SU-DHL-6 (cell line): ENCODE measurements around the gene PDK4.

Source experiments
- H2AFZ ChIP-seq: fragments of 200-600 bp; sonication (generic); 2 replicates; pipeline ENCODE4 v1.6.1; 2014; ENCODE audit warnings: low read depth, mild to moderate bottlenecking, moderate library complexity, mixed read lengths, antibody characterized with exemption, low read length; ENCODE audit not compliant: severe bottlenecking
- H3F3A ChIP-seq: fragments of 200-600 bp; shearing (Covaris generic); 2 replicates; pipeline ENCODE4 v1.6.0; 2016; ENCODE audit warnings: antibody characterized with exemption, mild to moderate bottlenecking; ENCODE audit not compliant: insufficient read depth
- H3K27ac ChIP-seq: fragments of 200-600 bp; sonication (generic); 2 replicates; pipeline ENCODE4 v1.5.1; 2016; ENCODE audit warnings: low read depth, mild to moderate bottlenecking, low read length, moderate library complexity, mixed read lengths
- H3K27me3 ChIP-seq: fragments of 200-600 bp; sonication (generic), shearing (Covaris generic); 2 replicates; pipeline ENCODE4 v1.6.0; 2014; ENCODE audit warnings: mild to moderate bottlenecking, low read length
- H3K36me3 ChIP-seq: fragments of 200-600 bp; sonication (generic); 2 replicates; pipeline ENCODE4 v1.6.1; 2014; ENCODE audit warnings: mild to moderate bottlenecking, low read length, mixed read lengths
- H3K4me2 ChIP-seq: fragments of 300-600, 200-600 bp; shearing (Covaris generic), sonication (generic); 2 replicates; pipeline ENCODE4 v1.6.0; 2014; ENCODE audit warnings: low read length, low read depth, mild to moderate bottlenecking; ENCODE audit not compliant: poor library complexity, severe bottlenecking
- H3K4me3 ChIP-seq: fragments of 200-600 bp; sonication (generic); 2 replicates; pipeline ENCODE4 v1.5.1; 2014; ENCODE audit warnings: antibody characterized with exemption, low read length, mild to moderate bottlenecking, mixed read lengths; ENCODE audit not compliant: insufficient read depth, poor library complexity, severe bottlenecking
- H3K79me2 ChIP-seq: fragments of 200-600 bp; sonication (generic); 2 replicates; pipeline ENCODE4 v1.6.1; 2014; ENCODE audit warnings: mild to moderate bottlenecking, low read length, moderate library complexity; ENCODE audit not compliant: insufficient read depth
- H3K9ac ChIP-seq: fragments of 200-600 bp; sonication (generic); 2 replicates; pipeline ENCODE4 v1.7.0; 2014; ENCODE audit warnings: mild to moderate bottlenecking, low read length
- H3K9me2 ChIP-seq: fragments of 200-600 bp; sonication (generic); replicated peaks from 2 replicates; pipeline ENCODE4 v1.6.1; 2014; ENCODE audit warnings: low read length; ENCODE audit not compliant: insufficient read depth
- H3K9me3 ChIP-seq: fragments of 200-600 bp; sonication (generic); 2 replicates; pipeline ENCODE4 v1.6.1; 2014; ENCODE audit warnings: low read length, mixed read lengths; ENCODE audit not compliant: insufficient read depth
- H4K20me1 ChIP-seq: fragments of 200-600 bp; sonication (generic); 2 replicates; pipeline ENCODE4 v1.6.1; 2014; ENCODE audit warnings: low read depth, mild to moderate bottlenecking, antibody characterized with exemption, low read length, moderate library complexity, mixed read lengths
- CTCF ChIP-seq: fragments of 200-600 bp; sonication (generic); IDR thresholded peaks from one replicate; pipeline ENCODE4 v1.5.1; 2017; ENCODE audit warnings: antibody characterized with exemption, mild to moderate bottlenecking, low read length, moderate library complexity; ENCODE audit not compliant: insufficient read depth, poor library complexity, severe bottlenecking
- EZH2phosphoT487 ChIP-seq: fragments of 200-600 bp; sonication (generic), shearing (Covaris generic); conservative IDR thresholded peaks from 2 replicates; pipeline ENCODE4 v1.6.1; 2018; ENCODE audit warnings: mild to moderate bottlenecking, antibody characterized with exemption, low read length, moderate library complexity, mixed read lengths

The PDK4 gene

GRCh38 chr7:95596198-95597063, at the start of gene PDK4:
Gene PDK4, minus strand, starts transcription at chr7:95596516. Its CDS starts 223 bp downstream, at chr7:95596293.
- no peak within 1 kb of the TSS for H3K27ac ChIP-seq
- no peak within 1 kb of the TSS for H3K9ac ChIP-seq
- H3K9me3 ChIP-seq = no peaks in the 10 kb centered on the region
- H3K36me3 ChIP-seq = no peaks in the 10 kb centered on the region
- no peaks in the 10 kb centered on the region for H3K79me2 ChIP-seq
- TF ChIP-seq CTCF (no peak), EZH2phosphoT487 (no peak)
- no peaks in the 10 kb centered on the region for H3K9me2 ChIP-seq
- no peaks in the 10 kb centered on the region for H4K20me1 ChIP-seq
- H2AFZ ChIP-seq = no peak within 1 kb of the TSS
- no peaks in the 10 kb centered on the region for H3F3A ChIP-seq
- no peaks in the 10 kb centered on the region for H3K27me3 ChIP-seq
- no peak within 1 kb of the TSS for H3K4me2 ChIP-seq
- H3K4me3 ChIP-seq = no peak within 1 kb of the TSS

GRCh38 chr7:95642173-95642572, 45.9 kb upstream of the PDK4 start:
- Histone ChIP-seq H3F3A (no peaks in the 10 kb centered on the region), H3K4me2 (no peak overlapping the region), H2AFZ (no peak overlapping the region), H4K20me1 (no peaks in the 10 kb centered on the region; the same call in 1 of the 2 replicates), H3K4me3 (no peak overlapping the region), H3K79me2 (no peaks in the 10 kb centered on the region), H3K9me3 (no peaks in the 10 kb centered on the region), H3K36me3 (no peaks in the 10 kb centered on the region), H3K27me3 (no peaks in the 10 kb centered on the region), H3K9me2 (no peaks in the 10 kb centered on the region), H3K9ac (no peak overlapping the region), H3K27ac (no peak overlapping the region)
- TF ChIP-seq EZH2phosphoT487 = no peak
- TF ChIP-seq CTCF = no peak

- Histone ChIP-seq H3K27me3 (no peaks in the 10 kb centered on the region), H3K9me2 (no peaks in the 10 kb centered on the region), H3K9ac (no peak overlapping the region), H3F3A (no peaks in the 10 kb centered on the region), H3K4me3 (no peak overlapping the region), H3K4me2 (no peak overlapping the region), H2AFZ (no peak overlapping the region), H3K27ac (no peak overlapping the region), H3K79me2 (no peaks in the 10 kb centered on the region), H4K20me1 (no peaks in the 10 kb centered on the region), H3K36me3 (no peaks in the 10 kb centered on the region), H3K9me3 (no peaks in the 10 kb centered on the region)
- no peak for TF ChIP-seq CTCF
- no peak for TF ChIP-seq EZH2phosphoT487
Measured at GRCh38 chr7:95636140-95636940, 40.0 kb upstream of the PDK4 start.
